Measurements from ENCODE around the gene ERC2.

Gene ERC2

GRCh38 chr3:56428667-56429066 is 39.6 kb downstream of the ERC2 start:
- no peak for DNase-seq (ENCODE audit: low read depth in 2 of 2, low spot score in 1 of 2)

GRCh38 chr3:56424885-56425284 is 43.4 kb downstream of the ERC2 start:
- DNase-seq (ENCODE audit: low read depth in 2 of 2, low spot score in 1 of 2), result no peak

- DNase-seq (ENCODE audit: low read depth in 2 of 2, low spot score in 1 of 2), result no peak
Measured at GRCh38 chr3:56424336-56424735, 43.9 kb downstream of the ERC2 start.

GRCh38 chr3:56423661-56424099 is 44.6 kb downstream of the ERC2 start:
- no peak for DNase-seq (ENCODE audit: low read depth in 2 of 2, low spot score in 1 of 2)

- no peak for DNase-seq (ENCODE audit: low read depth in 2 of 2, low spot score in 1 of 2)
Measured at GRCh38 chr3:56422316-56422715, 46.0 kb downstream of the ERC2 start.

GRCh38 chr3:56421205-56421604 is 47.1 kb downstream of the ERC2 start:
- DNase-seq (ENCODE audit: low read depth in 2 of 2, low spot score in 1 of 2), result no peak

- no peak for DNase-seq (ENCODE audit: low read depth in 2 of 2, low spot score in 1 of 2)
Measured at GRCh38 chr3:56415652-56416051, 52.6 kb downstream of the ERC2 start.

GRCh38 chr3:56413911-56414310 is 54.4 kb downstream of the ERC2 start:
- DNase-seq (ENCODE audit: low read depth in 2 of 2, low spot score in 1 of 2), result no peak

- no peak for DNase-seq (ENCODE audit: low read depth in 2 of 2, low spot score in 1 of 2)
Measured at GRCh38 chr3:56411166-56411565, 57.1 kb downstream of the ERC2 start.

- no peak for DNase-seq (ENCODE audit: low read depth in 2 of 2, low spot score in 1 of 2)
Measured at GRCh38 chr3:56410576-56410975, 57.7 kb downstream of the ERC2 start.

GRCh38 chr3:56409790-56410189 is 58.5 kb downstream of the ERC2 start:
- DNase-seq (ENCODE audit: low read depth in 2 of 2, low spot score in 1 of 2), result no peak

GRCh38 chr3:56408761-56409196 is 59.5 kb downstream of the ERC2 start:
- no peak for DNase-seq (ENCODE audit: low read depth in 2 of 2, low spot score in 1 of 2)

- no peak for DNase-seq (ENCODE audit: low read depth in 2 of 2, low spot score in 1 of 2)
Measured at GRCh38 chr3:56406826-56407515, 61.3 kb downstream of the ERC2 start.

- no peak for DNase-seq (ENCODE audit: low read depth in 2 of 2, low spot score in 1 of 2)
Measured at GRCh38 chr3:56404884-56405283, 63.4 kb downstream of the ERC2 start.

- no peak for DNase-seq (ENCODE audit: low read depth in 2 of 2, low spot score in 1 of 2)
Measured at GRCh38 chr3:56398659-56399058, 69.6 kb downstream of the ERC2 start.

GRCh38 chr3:56397798-56398197 is 70.5 kb downstream of the ERC2 start:
- DNase-seq (ENCODE audit: low read depth in 2 of 2, low spot score in 1 of 2), result no peak

- DNase-seq (ENCODE audit: low read depth in 2 of 2, low spot score in 1 of 2), result no peak
Measured at GRCh38 chr3:56389183-56389830, 79.0 kb downstream of the ERC2 start.

GRCh38 chr3:56383092-56383491 is 85.2 kb downstream of the ERC2 start:
- DNase-seq (ENCODE audit: low read depth in 2 of 2, low spot score in 1 of 2), result no peak

GRCh38 chr3:56379723-56380287 is 88.5 kb downstream of the ERC2 start:
- no peak for DNase-seq (ENCODE audit: low read depth in 2 of 2, low spot score in 1 of 2)

GRCh38 chr3:56375654-56376053 is 92.6 kb downstream of the ERC2 start:
- no peak for DNase-seq (ENCODE audit: low read depth in 2 of 2, low spot score in 1 of 2)

GRCh38 chr3:56373386-56373785 is 94.9 kb downstream of the ERC2 start:
- no peak for DNase-seq (ENCODE audit: low read depth in 2 of 2, low spot score in 1 of 2)

GRCh38 chr3:56370991-56371775 is 97.1 kb downstream of the ERC2 start:
- no peak for DNase-seq (ENCODE audit: low read depth in 2 of 2, low spot score in 1 of 2)

Measured in stimulated activated CD8-positive, alpha-beta memory T cell treated with anti-CD3 and anti-CD28 coated beads, Interleukin-4, amount 100 ng/mL, for 4 hours (primary cell).